WI38 (cell line): ENCODE data around the gene PDZRN3.

Experiments used
- H3K4me3 ChIP-seq: 2 replicates; pipeline ENCODE4 v1.5.1; 2011; ENCODE audit warnings: low read depth, mild to moderate bottlenecking, control low read depth, low read length
- TF ChIP-seq, protein P1 (sequence below): IDR thresholded peaks from 2 replicates; pipeline ENCODE4 v1.5.1; 2012; ENCODE audit warnings: low read depth, mild to moderate bottlenecking, control low read depth, low read length

PDZRN3 gene

DNA sequence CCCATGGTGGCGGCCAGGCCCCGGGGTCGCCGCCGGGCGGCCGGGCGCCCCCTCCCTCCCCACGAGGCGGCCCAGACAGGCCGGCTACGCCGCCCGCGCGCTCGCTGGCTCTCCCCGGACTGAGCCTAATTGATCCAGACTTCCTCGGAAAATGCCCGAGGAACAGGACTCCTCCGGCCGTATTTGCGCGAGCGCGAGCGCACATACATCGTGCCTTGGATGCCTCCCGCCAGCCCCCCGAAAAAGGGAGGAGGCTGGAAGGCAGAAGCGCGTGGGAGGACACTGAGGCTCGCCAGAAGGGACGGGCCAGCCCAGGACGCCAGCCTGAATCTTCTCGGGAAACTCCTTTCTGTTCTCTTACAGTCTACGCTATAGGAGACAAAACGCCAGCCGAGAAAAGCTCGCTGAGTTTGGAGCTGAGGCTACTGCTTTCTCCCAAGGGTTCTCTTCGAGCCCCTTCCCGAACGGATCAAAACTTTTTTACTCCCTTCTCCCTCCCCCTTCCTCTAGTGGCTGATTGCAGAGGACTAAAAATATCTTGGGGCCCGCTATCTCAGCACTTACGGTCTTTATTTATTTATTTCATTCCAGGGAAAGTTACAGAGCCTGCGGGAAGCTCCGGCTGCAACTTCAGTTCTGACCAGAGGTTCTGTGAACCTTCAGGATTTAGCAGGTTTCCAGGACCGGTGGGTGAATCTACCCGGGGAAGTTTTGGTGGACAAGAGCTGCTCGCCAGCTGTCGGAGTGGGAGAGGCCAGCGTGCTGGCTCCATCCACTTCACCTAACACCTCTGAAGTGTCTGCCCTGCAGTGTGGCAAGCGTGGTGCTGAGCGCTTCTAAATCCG is at the start of gene PDZRN3:
Gene PDZRN3 (minus strand): TSS at position 121 of the 845 bp plus-strand sequence.
- peak within 1 kb of the TSS; percentile 83 for H3K4me3 ChIP-seq

DNA sequence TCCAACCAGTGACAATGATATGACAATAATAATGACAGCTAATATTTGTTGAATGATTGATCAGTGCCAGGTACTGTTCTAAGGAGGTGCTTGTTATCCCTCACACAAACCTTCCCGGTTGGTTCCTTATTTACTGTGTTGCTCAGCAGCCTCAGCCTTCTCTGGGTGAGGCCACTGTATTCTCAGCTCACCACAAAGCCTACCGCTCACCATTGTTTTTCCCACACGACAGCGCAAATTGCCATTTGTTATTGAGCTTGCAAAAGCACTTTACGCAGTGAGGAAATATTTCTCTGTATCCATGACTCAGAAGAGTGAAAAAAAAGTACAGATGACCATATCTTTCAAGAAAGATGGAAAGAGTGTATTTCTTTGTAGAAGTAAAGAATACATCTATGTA is 49.5 kb upstream of the PDZRN3 start:
- TF ChIP-seq, protein P1, sequence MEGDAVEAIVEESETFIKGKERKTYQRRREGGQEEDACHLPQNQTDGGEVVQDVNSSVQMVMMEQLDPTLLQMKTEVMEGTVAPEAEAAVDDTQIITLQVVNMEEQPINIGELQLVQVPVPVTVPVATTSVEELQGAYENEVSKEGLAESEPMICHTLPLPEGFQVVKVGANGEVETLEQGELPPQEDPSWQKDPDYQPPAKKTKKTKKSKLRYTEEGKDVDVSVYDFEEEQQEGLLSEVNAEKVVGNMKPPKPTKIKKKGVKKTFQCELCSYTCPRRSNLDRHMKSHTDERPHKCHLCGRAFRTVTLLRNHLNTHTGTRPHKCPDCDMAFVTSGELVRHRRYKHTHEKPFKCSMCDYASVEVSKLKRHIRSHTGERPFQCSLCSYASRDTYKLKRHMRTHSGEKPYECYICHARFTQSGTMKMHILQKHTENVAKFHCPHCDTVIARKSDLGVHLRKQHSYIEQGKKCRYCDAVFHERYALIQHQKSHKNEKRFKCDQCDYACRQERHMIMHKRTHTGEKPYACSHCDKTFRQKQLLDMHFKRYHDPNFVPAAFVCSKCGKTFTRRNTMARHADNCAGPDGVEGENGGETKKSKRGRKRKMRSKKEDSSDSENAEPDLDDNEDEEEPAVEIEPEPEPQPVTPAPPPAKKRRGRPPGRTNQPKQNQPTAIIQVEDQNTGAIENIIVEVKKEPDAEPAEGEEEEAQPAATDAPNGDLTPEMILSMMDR: no peak
- H3K4me3 ChIP-seq: no peak overlapping the region

More for the DNA sequence above, at the start of gene PDZRN3:
- TF ChIP-seq, protein P1: no peak

DNA sequence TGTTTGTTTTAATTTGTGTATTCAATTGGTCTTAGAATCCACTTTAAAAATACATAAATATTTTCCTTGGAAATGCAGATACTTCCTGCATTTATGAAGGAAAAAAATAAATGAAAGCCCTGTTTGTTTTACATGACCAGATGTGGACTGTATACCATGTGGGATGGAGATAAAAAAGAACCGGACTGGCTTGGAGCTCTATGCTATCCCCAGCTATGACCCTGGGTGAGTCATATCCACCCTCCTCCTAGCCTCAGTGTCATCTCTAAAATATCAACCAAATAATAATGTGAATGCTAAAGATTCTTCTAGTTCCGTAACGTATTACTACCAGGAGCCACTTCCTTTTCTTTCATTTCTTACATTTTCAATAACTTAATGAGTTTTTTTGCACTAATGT is 44.5 kb upstream of the PDZRN3 start:
- no peak overlapping the region for H3K4me3 ChIP-seq
- TF ChIP-seq, protein P1: no peak

DNA sequence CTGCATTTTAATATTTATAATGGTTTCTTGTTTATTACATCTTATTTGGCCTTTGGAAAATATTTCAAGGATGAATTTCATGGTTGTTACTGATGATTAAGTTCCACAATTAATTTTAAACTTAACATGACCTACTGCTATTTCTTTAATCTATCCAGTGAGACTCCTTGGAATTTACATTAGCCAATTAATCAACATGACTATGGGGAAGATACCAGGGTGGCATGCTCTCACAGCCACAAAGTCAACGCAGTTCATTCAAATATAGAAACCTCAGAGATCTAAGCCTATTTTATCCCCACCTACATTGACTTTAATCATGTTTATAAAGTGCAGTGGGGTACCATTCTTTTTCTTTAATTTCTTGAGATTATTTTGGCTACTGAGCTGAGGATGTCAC is 43.6 kb upstream of the PDZRN3 start:
- no peak overlapping the region for H3K4me3 ChIP-seq
- TF ChIP-seq, protein P1: no peak

DNA sequence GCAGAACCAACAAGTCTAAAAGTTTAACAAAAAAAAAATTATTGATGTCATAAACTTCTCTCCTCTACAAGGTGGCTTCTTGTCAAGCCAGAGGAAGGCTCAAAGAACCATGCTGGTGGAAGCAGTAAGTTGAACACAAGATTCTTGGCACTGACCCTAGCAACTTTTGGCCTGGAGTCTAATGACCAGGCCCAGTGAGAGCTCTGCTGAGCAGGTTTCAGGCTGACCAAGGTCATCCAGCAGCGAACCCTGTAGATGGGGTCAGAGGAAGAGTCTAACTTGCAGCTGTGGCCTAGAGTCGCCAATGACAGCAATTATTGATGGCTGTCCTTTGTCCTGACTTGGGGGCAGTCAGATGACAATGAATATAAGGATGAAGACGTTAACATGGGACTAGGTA is 43.1 kb upstream of the PDZRN3 start:
- TF ChIP-seq, protein P1: no peak
- no peak overlapping the region for H3K4me3 ChIP-seq

DNA sequence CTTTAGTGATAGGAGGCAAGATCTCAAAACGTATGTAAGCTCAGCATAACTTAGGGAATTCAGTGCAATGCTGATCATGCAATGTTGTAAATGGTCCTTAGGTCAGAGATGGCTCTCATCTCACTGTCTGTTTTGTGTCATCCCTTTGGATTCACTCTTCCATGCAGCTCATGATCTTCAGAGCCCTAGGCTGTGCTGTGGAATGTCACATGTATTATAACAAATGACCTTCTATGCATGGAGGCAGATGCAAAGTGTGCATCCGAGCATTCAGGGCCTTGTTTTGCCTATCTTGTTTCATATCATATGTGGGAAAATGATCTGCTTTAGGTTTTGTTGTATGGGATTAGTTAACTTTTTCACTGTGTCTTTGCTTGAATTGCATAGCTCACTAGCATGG is 40.5 kb upstream of the PDZRN3 start:
- H3K4me3 ChIP-seq: no peak overlapping the region
- TF ChIP-seq, protein P1: no peak

DNA sequence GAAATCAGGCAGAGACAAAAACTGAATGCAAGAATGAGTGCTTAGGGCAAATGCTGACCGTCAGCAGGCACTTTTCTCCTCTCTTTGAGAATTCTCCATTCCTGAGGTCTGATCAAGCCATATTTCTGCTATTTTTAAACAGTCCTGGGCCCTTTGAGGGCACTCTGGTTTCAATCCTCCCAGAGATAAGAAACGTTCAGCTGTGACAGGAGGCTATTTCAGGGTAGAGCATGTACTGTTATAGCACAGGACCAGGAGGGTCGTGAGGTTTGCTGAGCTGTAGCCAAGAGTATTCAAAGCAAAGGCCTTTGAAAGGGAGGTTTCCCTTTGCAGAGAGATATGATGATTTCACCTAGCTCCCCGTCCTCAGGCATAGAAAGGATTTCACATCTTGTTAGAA is 39.6 kb upstream of the PDZRN3 start:
- H3K4me3 ChIP-seq: no peak overlapping the region
- TF ChIP-seq, protein P1: no peak
